ACHN (cell line): ENCODE data around the gene ETS2.

ENCODE experiments used
- DNase-seq: peaks from one replicate; pipeline ENCODE4 v3.0.0-alpha.2; 2015
- in situ Hi-C: cut with HindIII; loops from 2 replicates; pipeline ENCODE4 v1.10.0; 2017; ENCODE audit warnings: low sequenced_read_pairs, low pct_ligation_motif_present, low pct_unique_long_range_greater_than_20kb

ETS2 gene

DNA sequence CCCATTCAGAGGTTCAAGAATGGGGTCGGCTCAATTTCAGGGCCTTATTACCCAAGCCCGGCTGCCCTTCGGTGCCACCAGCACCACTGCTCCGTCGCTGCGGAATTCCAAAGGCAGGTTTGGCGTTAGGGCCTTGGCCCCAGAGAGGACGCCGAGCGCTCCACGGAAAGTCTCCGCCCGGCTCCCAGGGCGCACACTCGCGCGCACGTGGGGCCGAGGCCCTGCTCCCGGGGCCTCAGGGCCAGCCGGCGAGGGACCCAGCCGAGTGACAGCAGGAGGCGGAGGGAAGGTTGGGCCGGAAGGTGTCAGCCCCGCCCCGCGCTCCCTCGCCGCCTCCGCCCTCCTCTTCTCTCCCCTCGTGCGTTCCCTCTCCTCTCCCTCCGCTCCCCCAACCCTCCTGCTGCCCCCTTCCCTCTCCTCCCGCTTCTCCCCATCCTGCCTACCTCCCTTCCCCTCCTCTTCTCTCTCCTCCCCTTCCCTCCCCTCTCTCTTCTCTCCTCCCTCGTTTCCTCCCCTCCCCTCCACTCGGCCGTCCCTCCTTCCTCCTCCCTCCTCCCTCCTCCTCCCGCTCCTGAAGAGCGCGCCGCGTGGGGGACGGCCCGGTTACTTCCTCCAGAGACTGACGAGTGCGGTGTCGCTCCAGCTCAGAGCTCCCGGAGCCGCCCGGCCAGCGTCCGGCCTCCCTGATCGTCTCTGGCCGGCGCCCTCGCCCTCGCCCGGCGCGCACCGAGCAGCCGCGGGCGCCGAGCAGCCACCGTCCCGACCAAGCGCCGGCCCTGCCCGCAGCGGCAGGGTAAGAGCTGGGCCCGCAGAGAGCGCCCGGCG is at the start of gene ETS2:
ETS2 (plus strand) TSS at position 602 of the 825 bp plus-strand sequence. CDS start 4,106 bp downstream, outside the sequence.
- in situ Hi-C loops: no loop called here
- DNase-seq: peak; percentile 87

DNA sequence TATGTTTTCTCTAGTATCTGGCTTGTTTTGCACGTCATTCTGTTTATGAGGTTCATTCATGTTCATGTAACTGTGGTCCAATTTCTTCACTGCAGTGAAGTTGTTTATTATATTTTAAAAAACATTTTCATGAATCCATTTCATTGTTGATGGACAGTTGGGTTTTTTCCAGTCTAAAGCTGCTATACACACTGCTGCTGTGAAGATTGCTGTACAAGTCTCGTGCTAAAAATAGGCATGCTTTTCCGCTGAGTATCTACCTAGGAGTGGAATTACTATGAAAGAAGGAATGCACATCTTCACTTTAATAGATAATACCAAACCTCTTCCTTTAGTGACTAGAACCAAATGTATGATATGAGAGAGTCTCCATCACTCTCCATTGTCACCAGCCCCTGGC is 49.0 kb upstream of the ETS2 start:
- DNase-seq: peak; percentile 83
- in situ Hi-C loops: no loop called here

DNA sequence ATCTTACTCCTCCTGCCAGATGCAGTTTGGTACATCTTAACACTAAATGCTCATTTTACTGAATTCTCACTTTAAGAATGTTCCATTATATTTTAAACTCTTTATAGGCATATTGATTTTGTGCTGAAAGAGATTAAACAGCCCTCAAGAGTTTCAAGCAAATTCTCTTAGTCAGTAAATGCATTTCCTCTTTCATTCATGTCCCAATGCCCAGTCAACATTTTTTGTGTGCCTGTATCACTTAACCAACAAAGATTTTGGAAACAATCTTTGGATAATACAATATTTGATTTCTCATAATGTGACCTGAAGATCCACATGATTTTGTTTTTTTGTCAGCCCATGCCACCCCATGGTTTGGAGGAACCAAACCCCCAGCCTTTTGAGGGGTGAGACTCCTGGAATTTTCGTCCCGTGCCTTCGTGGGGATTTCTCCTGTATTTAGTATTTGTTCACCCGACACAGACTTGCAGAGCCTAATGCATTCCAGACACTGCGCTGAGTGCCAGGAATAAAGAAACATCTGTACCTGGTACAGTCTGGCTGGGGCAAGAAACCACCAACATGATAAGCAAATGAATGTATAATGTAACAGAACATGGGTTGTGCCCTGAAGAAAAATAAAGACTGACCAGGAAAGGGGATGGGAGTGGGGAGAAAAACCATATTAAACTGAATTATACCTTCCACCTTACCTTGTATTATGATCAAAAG is 47.1 kb upstream of the ETS2 start:
- no peak for DNase-seq
- in situ Hi-C loops: no loop called here

DNA sequence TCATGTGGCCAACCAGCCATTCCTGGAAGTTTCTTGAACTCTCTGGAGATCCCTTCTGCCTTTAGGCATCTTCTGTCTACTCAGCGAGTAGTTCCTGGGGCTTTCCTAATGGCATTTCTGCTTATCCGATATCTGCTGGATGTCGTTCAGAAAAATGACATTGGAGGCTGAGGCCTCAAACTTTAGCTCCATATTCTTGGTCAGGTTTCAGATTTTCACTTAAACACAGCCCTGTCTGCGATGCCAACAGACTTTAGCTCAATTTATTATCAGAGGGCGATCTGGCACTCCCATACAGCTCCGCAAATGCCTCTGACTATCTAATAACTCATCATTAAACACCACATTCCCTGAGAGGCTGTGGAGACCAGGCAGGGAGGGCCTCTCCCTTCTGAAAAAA is 46.3 kb upstream of the ETS2 start:
- in situ Hi-C loops: no loop called here
- no peak for DNase-seq

- no peak for DNase-seq
- in situ Hi-C loops: no loop called here
These were observed 45.5 kb upstream of the ETS2 start for GRCh38 chr21:38760017-38760761.

DNA sequence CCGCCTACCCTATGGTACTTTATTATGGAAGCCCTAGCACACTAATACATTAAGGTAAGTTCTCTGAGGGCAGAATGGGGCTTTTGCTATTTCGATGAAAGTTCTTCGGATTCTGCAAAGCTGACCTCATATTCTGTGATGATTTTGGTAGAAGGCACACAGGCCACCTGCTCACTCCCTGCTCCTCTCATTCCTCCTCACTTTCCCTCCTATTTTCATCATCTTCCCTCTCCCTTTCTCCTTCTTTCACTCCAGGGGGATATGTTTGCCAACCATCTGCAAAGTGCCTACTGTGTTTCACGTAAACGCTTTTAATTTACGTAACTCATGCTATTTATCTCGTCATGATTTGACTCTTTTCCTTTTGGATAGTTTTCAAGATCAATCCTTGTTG is 45.0 kb upstream of the ETS2 start:
- in situ Hi-C loops: no loop called here
- DNase-seq: no peak

DNA sequence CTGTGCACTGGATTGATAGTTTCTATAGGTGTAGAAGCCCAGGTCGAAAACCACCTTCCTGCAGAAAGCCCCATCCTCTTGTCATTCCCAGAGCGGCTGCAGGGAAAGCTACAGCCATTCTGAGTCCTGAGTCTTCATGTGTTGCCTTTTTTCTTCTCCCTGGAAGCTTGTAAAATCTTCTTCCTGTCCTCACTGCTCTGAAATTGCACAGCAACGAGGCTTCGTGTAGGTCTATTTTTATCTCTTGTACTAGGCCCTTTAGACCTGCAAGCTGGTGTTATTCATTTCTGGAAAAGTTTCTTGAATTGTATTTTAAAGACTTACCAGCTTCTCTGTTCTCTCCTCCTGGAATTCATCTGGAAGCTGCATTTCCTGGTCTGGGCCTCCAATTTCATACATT is 44.2 kb upstream of the ETS2 start:
- no peak for DNase-seq
- in situ Hi-C loops: no loop called here

- in situ Hi-C loops: no loop called here
- no peak for DNase-seq
These were observed 40.7 kb upstream of the ETS2 start for GRCh38 chr21:38765056-38765455.

- in situ Hi-C loops: no loop called here
- no peak for DNase-seq
These were observed 38.6 kb upstream of the ETS2 start for GRCh38 chr21:38766987-38767722.

DNA sequence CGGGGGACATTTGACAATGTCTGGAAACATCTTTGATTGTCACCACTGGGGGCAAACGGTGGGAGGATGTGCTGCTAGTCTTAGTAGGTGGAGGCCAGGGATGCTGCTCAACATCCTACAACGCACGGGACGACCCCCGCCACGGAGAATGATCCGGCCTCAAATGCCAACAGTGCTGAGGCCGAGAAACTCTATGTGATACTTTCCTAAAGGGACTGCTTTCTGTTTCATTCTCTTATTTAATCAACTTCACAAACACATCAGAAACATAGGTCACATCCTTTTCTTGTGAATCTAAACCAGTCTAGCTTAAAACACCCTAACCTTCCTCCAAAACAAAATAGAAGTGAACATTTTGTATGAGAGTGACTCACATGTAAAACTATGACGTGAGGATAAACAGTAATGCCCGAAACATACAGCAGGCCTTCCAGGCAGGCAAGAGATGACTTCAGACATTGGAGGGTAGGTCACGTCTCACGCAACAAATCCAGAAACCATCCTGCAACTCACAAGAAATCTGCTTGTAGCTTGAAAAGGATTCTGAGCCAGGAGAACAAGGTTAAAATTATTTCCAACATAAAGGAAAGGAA is 37.2 kb upstream of the ETS2 start:
- DNase-seq: no peak
- in situ Hi-C loops: no loop called here

DNA sequence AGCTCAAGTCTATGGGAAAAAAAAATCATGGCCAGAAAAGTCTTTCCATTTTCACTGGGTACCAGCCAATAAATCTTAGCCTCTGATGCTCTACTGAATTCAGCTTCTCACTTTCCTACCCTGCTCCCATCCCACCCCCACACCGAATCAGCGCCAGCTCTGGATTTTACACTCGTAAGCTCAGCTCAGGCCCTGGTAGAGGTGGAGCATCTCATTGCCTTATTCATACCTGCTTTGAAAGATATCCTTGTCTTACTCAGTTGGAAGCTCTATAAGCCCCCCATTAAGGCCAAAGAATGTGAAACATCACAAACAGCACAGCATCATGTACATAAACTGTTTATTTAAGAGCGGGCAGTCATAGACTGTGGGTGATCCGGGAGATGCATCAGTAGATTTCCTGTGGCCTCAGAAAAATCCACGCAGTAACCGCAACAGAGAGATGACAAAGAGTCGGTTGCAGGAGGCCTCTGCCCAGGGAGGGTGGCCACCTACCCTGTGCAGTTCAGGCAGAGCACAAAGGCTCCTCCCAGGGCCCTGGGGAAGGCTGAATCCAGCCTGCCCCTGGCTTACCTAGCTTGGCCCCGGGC is 36.4 kb upstream of the ETS2 start:
- in situ Hi-C loops: no loop called here
- DNase-seq: no peak

DNA sequence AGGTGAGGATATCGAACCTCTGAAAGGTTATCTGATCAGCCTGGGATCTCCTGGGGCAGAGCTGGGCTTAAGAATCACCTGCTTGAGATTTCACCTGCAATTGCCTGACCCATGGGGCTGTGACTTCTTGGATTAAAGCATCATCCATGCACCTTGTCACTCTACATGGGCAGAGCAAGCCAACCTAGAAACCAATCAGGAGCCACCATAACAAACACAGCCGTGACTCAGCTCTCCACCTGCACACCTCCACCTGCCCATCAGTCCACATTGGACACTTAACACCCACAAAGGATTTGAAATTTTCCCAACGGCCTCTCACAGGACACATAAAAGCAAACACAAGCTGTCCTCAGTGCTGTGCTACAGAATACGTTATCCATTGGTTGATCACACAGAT is 35.1 kb upstream of the ETS2 start:
- in situ Hi-C loops: no loop called here
- no peak for DNase-seq

DNA sequence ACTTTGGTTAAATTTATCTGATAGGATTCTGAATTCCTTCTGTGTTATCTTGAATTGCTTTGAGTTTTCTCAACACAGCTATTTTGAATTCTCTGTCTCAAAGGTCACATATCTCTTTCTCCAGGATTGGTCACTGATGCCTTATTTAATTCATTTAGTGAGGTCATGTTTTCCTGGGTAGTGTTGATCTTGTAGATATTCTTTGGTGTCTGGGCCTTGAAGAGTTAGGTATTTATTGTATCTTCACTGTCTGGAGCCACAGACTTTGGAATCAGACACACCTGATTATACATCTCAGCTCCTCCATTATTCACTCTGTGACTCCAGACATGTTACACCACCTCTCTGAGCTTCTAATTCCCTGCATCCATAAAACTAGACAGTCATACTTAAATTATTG is 34.2 kb upstream of the ETS2 start:
- DNase-seq: no peak
- in situ Hi-C loops: no loop called here

- in situ Hi-C loops: no loop called here
These were observed 33.1 kb upstream of the ETS2 start for GRCh38 chr21:38772646-38773045.

DNA sequence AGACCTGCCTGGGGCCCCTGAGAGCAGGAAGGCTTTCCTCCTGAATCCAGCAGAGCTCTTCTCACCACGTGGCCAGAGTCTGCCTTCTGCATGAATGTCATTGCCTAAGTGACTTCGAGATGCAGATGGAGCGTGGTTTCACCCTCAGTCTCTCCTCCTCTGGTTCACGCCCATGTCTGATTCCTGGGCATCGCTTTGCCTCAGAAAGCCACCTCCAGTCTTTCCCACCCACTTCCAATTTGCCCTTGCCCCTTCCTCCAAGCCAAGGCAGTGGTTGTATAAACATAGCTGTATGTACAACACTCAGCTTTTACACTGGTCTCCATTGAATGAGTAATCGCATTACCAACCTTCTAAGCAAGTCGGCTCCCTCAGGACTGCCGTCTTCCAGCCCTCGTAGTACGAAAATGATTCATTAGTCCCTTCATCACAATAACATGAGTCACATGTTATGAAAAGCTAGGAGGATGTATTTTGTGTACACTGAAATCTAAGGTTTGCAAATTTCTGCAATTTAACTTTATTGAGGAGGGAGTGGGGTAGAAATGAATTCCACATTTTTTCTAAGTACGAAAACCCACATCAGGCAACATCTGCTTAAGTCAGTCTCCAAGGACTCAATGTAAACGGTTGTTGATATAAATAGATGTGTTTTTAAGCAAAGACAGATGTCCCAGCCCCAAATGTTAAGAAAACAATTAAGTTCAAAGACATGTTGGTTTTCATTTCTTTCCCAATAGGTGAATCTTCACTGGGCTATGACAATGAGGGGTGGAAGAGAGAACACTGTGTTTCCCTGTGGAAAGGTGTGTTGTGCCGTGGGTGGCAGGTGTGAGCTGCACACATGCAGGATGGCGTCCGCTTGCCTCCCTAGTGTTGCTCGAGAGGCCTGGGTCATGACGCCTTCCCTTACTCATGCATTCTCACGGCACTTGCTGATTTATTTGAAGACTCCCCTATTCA is 32.3 kb upstream of the ETS2 start:
- in situ Hi-C loops: no loop called here

More at GRCh38 chr21:38772646-38773045, 33.1 kb upstream of the ETS2 start:
- DNase-seq: no peak

DNA sequence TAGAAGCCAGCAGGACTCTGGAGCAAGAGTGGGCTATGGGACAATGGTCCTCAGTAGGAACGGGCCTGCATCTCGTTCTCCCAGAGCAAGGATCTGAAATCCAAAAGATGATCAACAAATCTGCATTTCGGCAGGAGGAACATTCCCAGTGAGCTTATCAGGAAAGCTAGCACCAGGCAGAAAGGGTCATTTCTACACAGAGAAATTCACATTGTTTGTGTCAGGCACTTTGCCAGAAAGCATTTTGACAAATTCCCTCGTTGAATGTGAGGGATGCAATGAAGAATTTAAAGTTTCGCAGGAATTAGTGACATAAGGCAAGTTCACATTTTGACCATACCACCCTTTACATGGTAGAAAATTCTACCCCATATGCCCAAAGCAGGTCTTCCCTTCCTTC is 31.6 kb upstream of the ETS2 start:
- in situ Hi-C loops: no loop called here
- no peak for DNase-seq

More for the DNA sequence above, 32.3 kb upstream of the ETS2 start:
- peak; percentile 28 for DNase-seq
